ENCODE measurements around the gene BSCL2. TPM values are rescaled to one million over a fixed set of nuclear protein-coding genes. Genes with fewer than 3 reads are reported as not detected.

Gene BSCL2
- total RNA-seq, 2 experiments from 2014 or later, result 28.3 to 41.0 TPM

GRCh38 chr11:62728171-62728988, 21.2 kb upstream of the BSCL2 start, which contains the start of gene TTC9C:
TSS of gene TTC9C (plus strand) at chr11:62728486. CDS start at chr11:62728849, 363 bp downstream.
- Mint-ChIP-seq H3K27ac (peak within 1 kb of the TSS; percentile 98), H3K27me3 (no peaks in the 10 kb centered on the region), H3K36me3 (ENCODE audit: low read depth) (peaks cover 60% of the 10 kb centered on the region), H3K4me3 (peak within 1 kb of the TSS; percentile 96), H3K9me3 (no peaks in the 10 kb centered on the region), H3K4me1 (peaks cover 50% of the 10 kb centered on the region)
- ChIA-PET POLR2A (interaction anchor here (0.5 to 1.0 kb wide), 4 partner anchors 8 to 539 kb away, joined by 3 to 9 read pairs (median 3); partner anchors contain the start of gene SLC3A2), CTCF (interaction anchor here (0.6 to 2.9 kb wide), 9 partner anchors 10 to 304 kb away, joined by 3 to 13 read pairs (median 3); partner anchors contain the start of genes POLR2G, SLC3A2, TUT1 and ZBTB3)
- peak; percentile 89 for DNase-seq

GRCh38 chr11:62727872-62728170, 20.6 kb upstream of the BSCL2 start:
- H3K27ac Mint-ChIP-seq, result peak overlapping the region; percentile 98
- no peaks in the 10 kb centered on the region for H3K9me3 Mint-ChIP-seq
- DNase-seq, result peak; percentile 93
- no peaks in the 10 kb centered on the region for H3K27me3 Mint-ChIP-seq
- peak overlapping the region; percentile 96 for H3K4me3 Mint-ChIP-seq
- peaks cover 49% of the 10 kb centered on the region for H3K4me1 Mint-ChIP-seq
- ChIA-PET POLR2A (interaction anchor here (0.6 to 1.6 kb wide), 7 partner anchors 19 to 539 kb away, joined by 3 to 17 read pairs (median 4); partner anchors contain the start of genes GANAB, SLC3A2 and TUT1), CTCF (interaction anchor here (0.6 to 1.6 kb wide), 14 partner anchors 11 to 900 kb away, joined by 3 to 8 read pairs (median 3); partner anchors contain the start of genes POLR2G, SLC3A2, TMEM179B and TUT1)
- H3K36me3 Mint-ChIP-seq (ENCODE audit: low read depth), result peaks cover 60% of the 10 kb centered on the region

- H3K27ac Mint-ChIP-seq, result peak within 1 kb of the TSS; percentile 98
- no peaks in the 10 kb centered on the region for H3K27me3 Mint-ChIP-seq
- ChIA-PET POLR2A (interaction anchor here (0.6 to 1.6 kb wide), 8 partner anchors 18 to 538 kb away, joined by 3 to 17 read pairs (median 4); partner anchors contain the start of genes GANAB, SLC3A2 and TUT1), CTCF (interaction anchor here (0.6 to 1.6 kb wide), 17 partner anchors 11 to 901 kb away, joined by 3 to 8 read pairs (median 3); partner anchors contain the start of genes POLR2G, SLC3A2, TMEM179B and TUT1)
- no peaks in the 10 kb centered on the region for H3K9me3 Mint-ChIP-seq
- DNase-seq, result peak; percentile 98
- H3K4me1 Mint-ChIP-seq, result peaks cover 53% of the 10 kb centered on the region
- H3K4me3 Mint-ChIP-seq, result peak within 1 kb of the TSS; percentile 96
- H3K36me3 Mint-ChIP-seq (ENCODE audit: low read depth), result peaks cover 63% of the 10 kb centered on the region
Measured at GRCh38 chr11:62727165-62727871, 20.1 kb upstream of the BSCL2 start, which contains the start of gene HNRNPUL2. TSS of gene HNRNPUL2 (minus strand) at chr11:62727457. CDS start at chr11:62727156, 301 bp downstream.

GRCh38 chr11:62726915-62727164, 19.6 kb upstream of the BSCL2 start:
- Mint-ChIP-seq H3K27ac (peak overlapping the region; percentile 98), H3K9me3 (no peaks in the 10 kb centered on the region), H3K4me3 (peak overlapping the region; percentile 96), H3K36me3 (ENCODE audit: low read depth) (peaks cover 68% of the 10 kb centered on the region), H3K4me1 (peaks cover 57% of the 10 kb centered on the region), H3K27me3 (no peaks in the 10 kb centered on the region)
- ChIA-PET POLR2A (interaction anchor here (0.9 to 1.6 kb wide), 6 partner anchors 18 to 155 kb away, joined by 3 to 17 read pairs (median 3); partner anchors contain the start of genes GANAB, SLC3A2 and TUT1), CTCF (interaction anchor here (0.8 to 1.6 kb wide), 10 partner anchors 10 to 136 kb away, joined by 3 to 8 read pairs (median 3); partner anchors contain the start of genes TMEM179B, TUT1, UQCC3 and ZBTB3)
- no peak for DNase-seq

GRCh38 chr11:62726156-62726914, 19.1 kb upstream of the BSCL2 start:
- Mint-ChIP-seq H3K4me1 (peaks cover 60% of the 10 kb centered on the region), H3K27me3 (no peaks in the 10 kb centered on the region), H3K27ac (peak overlapping the region; percentile 98), H3K36me3 (ENCODE audit: low read depth) (peaks cover 71% of the 10 kb centered on the region), H3K4me3 (peak overlapping the region; percentile 96), H3K9me3 (no peaks in the 10 kb centered on the region)
- ChIA-PET POLR2A (interaction anchor here (0.7 to 1.6 kb wide), 6 partner anchors 20 to 155 kb away, joined by 3 to 17 read pairs (median 3); partner anchors contain the start of genes SLC3A2 and TUT1), CTCF (interaction anchor here (0.6 to 1.6 kb wide), 9 partner anchors 21 to 155 kb away, joined by 3 to 8 read pairs (median 4); partner anchors contain the start of genes TUT1, UQCC3 and ZBTB3)
- no peak for DNase-seq

GRCh38 chr11:62725646-62726045, 18.4 kb upstream of the BSCL2 start:
- Mint-ChIP-seq H3K4me3 (peak overlapping the region; percentile 96), H3K4me1 (peaks cover 61% of the 10 kb centered on the region), H3K27ac (peak overlapping the region; percentile 98), H3K27me3 (no peaks in the 10 kb centered on the region), H3K36me3 (ENCODE audit: low read depth) (peaks cover 74% of the 10 kb centered on the region), H3K9me3 (no peaks in the 10 kb centered on the region)
- CTCF ChIA-PET, result interaction anchor here (0.7 to 3.5 kb wide), 3 partner anchors 33 to 156 kb away, joined by 4 to 11 read pairs (median 7); partner anchors contain the start of gene TMEM179B
- POLR2A ChIA-PET, result interaction anchor here (0.9 kb wide), 1 partner anchor 136 kb away, joined by 3 read pairs; no protein-coding TSS in a partner anchor
- DNase-seq, result no peak

GRCh38 chr11:62724171-62724570, 16.9 kb upstream of the BSCL2 start:
- no peak for DNase-seq
- H3K36me3 Mint-ChIP-seq (ENCODE audit: low read depth), result peaks cover 79% of the 10 kb centered on the region
- ChIA-PET POLR2A (no interaction called here), CTCF (interaction anchor here (1.1 to 3.5 kb wide), 6 partner anchors 10 to 157 kb away, joined by 3 to 11 read pairs (median 3); partner anchors contain the start of gene TMEM179B)
- H3K9me3 Mint-ChIP-seq, result no peaks in the 10 kb centered on the region
- H3K27me3 Mint-ChIP-seq, result no peaks in the 10 kb centered on the region
- no peak overlapping the region for H3K27ac Mint-ChIP-seq
- peaks cover 61% of the 10 kb centered on the region for H3K4me1 Mint-ChIP-seq
- peak overlapping the region; percentile 96 for H3K4me3 Mint-ChIP-seq

- ChIA-PET POLR2A (no interaction called here), CTCF (no interaction called here)
- H3K9me3 Mint-ChIP-seq, result no peaks in the 10 kb centered on the region
- peaks cover 89% of the 10 kb centered on the region for H3K36me3 Mint-ChIP-seq (ENCODE audit: low read depth)
- H3K4me3 Mint-ChIP-seq, result no peak overlapping the region
- peaks cover 72% of the 10 kb centered on the region for H3K4me1 Mint-ChIP-seq
- H3K27ac Mint-ChIP-seq, result no peak overlapping the region
- no peak for DNase-seq
- no peaks in the 10 kb centered on the region for H3K27me3 Mint-ChIP-seq
Measured at GRCh38 chr11:62721994-62722393, 14.8 kb upstream of the BSCL2 start.

- H3K36me3 Mint-ChIP-seq (ENCODE audit: low read depth), result peaks cover 90% of the 10 kb centered on the region
- peak overlapping the region; percentile 36 for H3K27ac Mint-ChIP-seq
- CTCF ChIA-PET, result interaction anchor here (0.6 to 1.1 kb wide), 4 partner anchors 22 to 170 kb away, joined by 3 to 4 read pairs (median 4); no protein-coding TSS in a partner anchor
- H3K9me3 Mint-ChIP-seq, result no peaks in the 10 kb centered on the region
- POLR2A ChIA-PET, result no interaction called here
- no peak overlapping the region for H3K4me3 Mint-ChIP-seq
- no peaks in the 10 kb centered on the region for H3K27me3 Mint-ChIP-seq
- H3K4me1 Mint-ChIP-seq, result peaks cover 80% of the 10 kb centered on the region
- DNase-seq, result no peak
Measured at GRCh38 chr11:62719302-62719978, 12.2 kb upstream of the BSCL2 start.

- no peak overlapping the region for H3K4me3 Mint-ChIP-seq
- POLR2A ChIA-PET, result no interaction called here
- H3K9me3 Mint-ChIP-seq, result no peaks in the 10 kb centered on the region
- CTCF ChIA-PET, result interaction anchor here (1.6 kb wide), 1 partner anchor 11 kb away, joined by 5 read pairs; the partner anchor contains the start of gene HNRNPUL2
- no peak overlapping the region for H3K27ac Mint-ChIP-seq
- DNase-seq, result no peak
- no peaks in the 10 kb centered on the region for H3K27me3 Mint-ChIP-seq
- H3K36me3 Mint-ChIP-seq (ENCODE audit: low read depth), result peaks cover 85% of the 10 kb centered on the region
- peaks cover 80% of the 10 kb centered on the region for H3K4me1 Mint-ChIP-seq
Measured at GRCh38 chr11:62716816-62717215, 9.6 kb upstream of the BSCL2 start.

- Mint-ChIP-seq H3K4me1 (peaks cover 78% of the 10 kb centered on the region), H3K27ac (no peak overlapping the region), H3K36me3 (ENCODE audit: low read depth) (peaks cover 82% of the 10 kb centered on the region), H3K4me3 (no peak overlapping the region), H3K27me3 (no peaks in the 10 kb centered on the region), H3K9me3 (no peaks in the 10 kb centered on the region)
- no peak for DNase-seq
- ChIA-PET POLR2A (no interaction called here), CTCF (interaction anchor here (0.6 to 2.0 kb wide), 5 partner anchors 10 to 271 kb away, joined by 4 to 5 read pairs (median 4); partner anchors contain the start of genes HNRNPUL2, LBHD1 and UQCC3)
Measured at GRCh38 chr11:62716206-62716605, 9.0 kb upstream of the BSCL2 start.

Data from activated CD4-positive, alpha-beta T cell treated with anti-CD3 and anti-CD28 coated beads, Interleukin-2, amount 10 ng/mL, durations not matched to agents 7 days and 5 days (primary cell).